ENCODE data around the gene PCGF3.

PCGF3 gene

DNA sequence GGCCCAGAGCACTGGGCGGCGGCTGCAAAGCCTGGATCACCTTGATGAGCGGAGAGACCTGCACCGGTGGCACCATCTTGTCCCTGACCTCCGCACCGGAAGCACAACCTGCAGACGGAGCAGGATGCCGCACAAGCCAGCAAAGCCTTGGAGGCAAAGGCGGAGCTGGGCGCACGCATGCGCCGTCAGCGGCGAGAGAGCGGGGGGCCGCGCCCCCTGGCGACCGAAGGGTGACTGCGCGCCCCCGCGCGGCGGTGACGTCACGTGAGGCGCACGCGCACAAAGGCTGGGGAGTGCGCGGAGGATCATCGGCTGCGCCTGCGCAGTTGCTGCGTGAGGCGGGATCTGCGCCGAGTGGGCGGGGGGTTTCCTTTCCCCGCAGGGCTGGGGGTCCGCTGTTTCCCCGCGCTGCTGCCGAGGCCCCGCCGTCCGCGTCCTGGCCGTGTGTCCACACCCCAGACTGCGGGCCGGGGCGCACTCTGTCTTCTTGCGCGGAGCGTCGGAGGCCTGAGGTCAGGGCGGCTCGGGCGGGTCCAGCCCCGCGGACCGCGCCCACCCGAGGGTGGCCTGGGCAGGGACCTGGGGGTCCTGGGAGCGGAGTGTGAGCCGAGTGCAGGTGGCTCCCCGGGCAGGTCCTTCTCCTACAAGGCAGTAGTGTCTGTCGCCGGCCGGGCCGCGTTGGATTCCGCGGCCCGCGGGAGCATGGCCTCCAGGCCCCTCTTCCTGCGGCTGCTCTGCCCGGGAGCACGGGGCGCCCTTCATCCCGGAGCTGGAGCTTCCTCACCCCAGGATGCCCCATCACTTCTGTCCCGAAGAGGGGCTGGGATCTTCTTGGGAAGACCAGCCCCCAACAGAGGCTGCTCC, 31.2 kb upstream of the PCGF3 start, which contains the start of the genes ATP5ME and MYL5 (continued):
- TF ChIP-seq ZNF510 (tag by site-specific recombination; IDR thresholded peaks at IDR 0.05; ENCODE audit: insufficient replicate concordance) = no peak
- no peak for TF ChIP-seq SALL2 (tag by site-specific recombination; IDR thresholded peaks at IDR 0.05; ENCODE audit: borderline replicate concordance)
- no peak for TF ChIP-seq ZFP41 (tag by site-specific recombination; IDR thresholded peaks at IDR 0.05; ENCODE audit: borderline replicate concordance)
- no peak for TF ChIP-seq ZNF138 (tag by site-specific recombination; IDR thresholded peaks at IDR 0.05; ENCODE audit: borderline replicate concordance)
- TF ChIP-seq SP3 (tag by site-specific recombination; IDR thresholded peaks at IDR 0.05) = peak; percentile 67
- no peak; the same call in 1 of the 2 replicates for TF ChIP-seq IKZF3 (tag by site-specific recombination; IDR thresholded peaks at IDR 0.05)
- no peak for TF ChIP-seq ZNF624 (tag by site-specific recombination; IDR thresholded peaks at IDR 0.05)
- peak; percentile 48; the same call in 1 of the 2 replicates for TF ChIP-seq KLF7 (tag by site-specific recombination; IDR thresholded peaks at IDR 0.05; ENCODE audit: borderline replicate concordance)
- no peak for TF ChIP-seq ZNF350 (tag by site-specific recombination; IDR thresholded peaks at IDR 0.05)
- TF ChIP-seq ZNF394 (tag by site-specific recombination; IDR thresholded peaks at IDR 0.05; ENCODE audit: borderline replicate concordance) = no peak
- TF ChIP-seq ZBTB20 (tag by site-specific recombination; IDR thresholded peaks at IDR 0.05) = peak; percentile 56; the same call in 1 of the 2 replicates
- no peak for TF ChIP-seq BCL11A (tag by site-specific recombination; IDR thresholded peaks at IDR 0.05; ENCODE audit: low read depth)
- peak; percentile 62; the same call in 1 of the 2 replicates for TF ChIP-seq ZIC2 (tag by site-specific recombination; IDR thresholded peaks at IDR 0.05)
- TF ChIP-seq ZNF121 (tag by site-specific recombination; IDR thresholded peaks at IDR 0.05) = no peak
- no peak for TF ChIP-seq ZNF433 (tag by site-specific recombination; IDR thresholded peaks at IDR 0.05; ENCODE audit: low read depth)
- no peak for TF ChIP-seq ZNF837 (tag by site-specific recombination; IDR thresholded peaks at IDR 0.05)
- no peak for TF ChIP-seq SCRT2 (tag by site-specific recombination; IDR thresholded peaks at IDR 0.05)
- peak; percentile 92 for TF ChIP-seq KLF9 (tag by site-specific recombination; IDR thresholded peaks at IDR 0.05; ENCODE audit: low read depth)
- TF ChIP-seq ZNF792 (tag by site-specific recombination; IDR thresholded peaks at IDR 0.05) = no peak
- TF ChIP-seq, protein P1, sequence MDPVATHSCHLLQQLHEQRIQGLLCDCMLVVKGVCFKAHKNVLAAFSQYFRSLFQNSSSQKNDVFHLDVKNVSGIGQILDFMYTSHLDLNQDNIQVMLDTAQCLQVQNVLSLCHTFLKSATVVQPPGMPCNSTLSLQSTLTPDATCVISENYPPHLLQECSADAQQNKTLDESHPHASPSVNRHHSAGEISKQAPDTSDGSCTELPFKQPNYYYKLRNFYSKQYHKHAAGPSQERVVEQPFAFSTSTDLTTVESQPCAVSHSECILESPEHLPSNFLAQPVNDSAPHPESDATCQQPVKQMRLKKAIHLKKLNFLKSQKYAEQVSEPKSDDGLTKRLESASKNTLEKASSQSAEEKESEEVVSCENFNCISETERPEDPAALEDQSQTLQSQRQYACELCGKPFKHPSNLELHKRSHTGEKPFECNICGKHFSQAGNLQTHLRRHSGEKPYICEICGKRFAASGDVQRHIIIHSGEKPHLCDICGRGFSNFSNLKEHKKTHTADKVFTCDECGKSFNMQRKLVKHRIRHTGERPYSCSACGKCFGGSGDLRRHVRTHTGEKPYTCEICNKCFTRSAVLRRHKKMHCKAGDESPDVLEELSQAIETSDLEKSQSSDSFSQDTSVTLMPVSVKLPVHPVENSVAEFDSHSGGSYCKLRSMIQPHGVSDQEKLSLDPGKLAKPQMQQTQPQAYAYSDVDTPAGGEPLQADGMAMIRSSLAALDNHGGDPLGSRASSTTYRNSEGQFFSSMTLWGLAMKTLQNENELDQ (tag by site-specific recombination; IDR thresholded peaks at IDR 0.05; ENCODE audit: low read depth) = no peak
- no peak for TF ChIP-seq ZFP3 (tag by site-specific recombination; IDR thresholded peaks at IDR 0.05; ENCODE audit: low read depth)
- no peak for TF ChIP-seq ZNF549 (tag by site-specific recombination; IDR thresholded peaks at IDR 0.05)
- peak; percentile 59 for TF ChIP-seq EGR2 (tag by site-specific recombination; IDR thresholded peaks at IDR 0.05; ENCODE audit: low read depth)
- no peak for TF ChIP-seq ZNF302 (tag by site-specific recombination; IDR thresholded peaks at IDR 0.05; ENCODE audit: low read depth)
- 0 out of 2 replicates have a peak, but pooled peaks have one; percentile 17 for TF ChIP-seq ZBTB7A (tag by site-specific recombination; IDR thresholded peaks at IDR 0.05; ENCODE audit: low read depth)
- no peak for TF ChIP-seq ZNF239 (tag by site-specific recombination; IDR thresholded peaks at IDR 0.05)
- TF ChIP-seq, protein P2, sequence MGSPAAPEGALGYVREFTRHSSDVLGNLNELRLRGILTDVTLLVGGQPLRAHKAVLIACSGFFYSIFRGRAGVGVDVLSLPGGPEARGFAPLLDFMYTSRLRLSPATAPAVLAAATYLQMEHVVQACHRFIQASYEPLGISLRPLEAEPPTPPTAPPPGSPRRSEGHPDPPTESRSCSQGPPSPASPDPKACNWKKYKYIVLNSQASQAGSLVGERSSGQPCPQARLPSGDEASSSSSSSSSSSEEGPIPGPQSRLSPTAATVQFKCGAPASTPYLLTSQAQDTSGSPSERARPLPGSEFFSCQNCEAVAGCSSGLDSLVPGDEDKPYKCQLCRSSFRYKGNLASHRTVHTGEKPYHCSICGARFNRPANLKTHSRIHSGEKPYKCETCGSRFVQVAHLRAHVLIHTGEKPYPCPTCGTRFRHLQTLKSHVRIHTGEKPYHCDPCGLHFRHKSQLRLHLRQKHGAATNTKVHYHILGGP (tag by site-specific recombination; IDR thresholded peaks at IDR 0.05) = no peak
- no peak for TF ChIP-seq FEZF1 (tag by site-specific recombination; IDR thresholded peaks at IDR 0.05)
- TF ChIP-seq, protein P3, sequence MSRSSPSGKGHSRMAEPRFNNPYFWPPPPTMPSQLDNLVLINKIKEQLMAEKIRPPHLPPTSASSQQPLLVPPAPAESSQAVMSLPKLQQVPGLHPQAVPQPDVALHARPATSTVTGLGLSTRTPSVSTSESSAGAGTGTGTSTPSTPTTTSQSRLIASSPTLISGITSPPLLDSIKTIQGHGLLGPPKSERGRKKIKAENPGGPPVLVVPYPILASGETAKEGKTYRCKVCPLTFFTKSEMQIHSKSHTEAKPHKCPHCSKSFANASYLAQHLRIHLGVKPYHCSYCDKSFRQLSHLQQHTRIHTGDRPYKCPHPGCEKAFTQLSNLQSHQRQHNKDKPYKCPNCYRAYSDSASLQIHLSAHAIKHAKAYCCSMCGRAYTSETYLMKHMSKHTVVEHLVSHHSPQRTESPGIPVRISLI (tag by site-specific recombination; IDR thresholded peaks at IDR 0.05) = no peak
- TF ChIP-seq, protein P4, sequence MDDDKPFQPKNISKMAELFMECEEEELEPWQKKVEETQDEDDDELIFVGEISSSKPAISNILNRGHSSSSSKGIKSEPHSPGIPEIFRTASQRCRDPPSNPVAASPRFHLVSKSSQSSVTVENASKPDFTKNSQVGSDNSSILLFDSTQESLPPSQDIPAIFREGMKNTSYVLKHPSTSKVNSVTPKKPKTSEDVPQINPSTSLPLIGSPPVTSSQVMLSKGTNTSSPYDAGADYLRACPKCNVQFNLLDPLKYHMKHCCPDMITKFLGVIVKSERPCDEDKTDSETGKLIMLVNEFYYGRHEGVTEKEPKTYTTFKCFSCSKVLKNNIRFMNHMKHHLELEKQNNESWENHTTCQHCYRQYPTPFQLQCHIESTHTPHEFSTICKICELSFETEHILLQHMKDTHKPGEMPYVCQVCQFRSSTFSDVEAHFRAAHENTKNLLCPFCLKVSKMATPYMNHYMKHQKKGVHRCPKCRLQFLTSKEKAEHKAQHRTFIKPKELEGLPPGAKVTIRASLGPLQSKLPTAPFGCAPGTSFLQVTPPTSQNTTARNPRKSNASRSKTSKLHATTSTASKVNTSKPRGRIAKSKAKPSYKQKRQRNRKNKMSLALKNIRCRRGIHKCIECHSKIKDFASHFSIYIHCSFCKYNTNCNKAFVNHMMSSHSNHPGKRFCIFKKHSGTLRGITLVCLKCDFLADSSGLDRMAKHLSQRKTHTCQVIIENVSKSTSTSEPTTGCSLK (tag by site-specific recombination; IDR thresholded peaks at IDR 0.05) = no peak
- TF ChIP-seq, protein P5, sequence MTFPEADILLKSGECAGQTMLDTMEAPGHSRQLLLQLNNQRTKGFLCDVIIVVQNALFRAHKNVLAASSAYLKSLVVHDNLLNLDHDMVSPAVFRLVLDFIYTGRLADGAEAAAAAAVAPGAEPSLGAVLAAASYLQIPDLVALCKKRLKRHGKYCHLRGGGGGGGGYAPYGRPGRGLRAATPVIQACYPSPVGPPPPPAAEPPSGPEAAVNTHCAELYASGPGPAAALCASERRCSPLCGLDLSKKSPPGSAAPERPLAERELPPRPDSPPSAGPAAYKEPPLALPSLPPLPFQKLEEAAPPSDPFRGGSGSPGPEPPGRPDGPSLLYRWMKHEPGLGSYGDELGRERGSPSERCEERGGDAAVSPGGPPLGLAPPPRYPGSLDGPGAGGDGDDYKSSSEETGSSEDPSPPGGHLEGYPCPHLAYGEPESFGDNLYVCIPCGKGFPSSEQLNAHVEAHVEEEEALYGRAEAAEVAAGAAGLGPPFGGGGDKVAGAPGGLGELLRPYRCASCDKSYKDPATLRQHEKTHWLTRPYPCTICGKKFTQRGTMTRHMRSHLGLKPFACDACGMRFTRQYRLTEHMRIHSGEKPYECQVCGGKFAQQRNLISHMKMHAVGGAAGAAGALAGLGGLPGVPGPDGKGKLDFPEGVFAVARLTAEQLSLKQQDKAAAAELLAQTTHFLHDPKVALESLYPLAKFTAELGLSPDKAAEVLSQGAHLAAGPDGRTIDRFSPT (tag by site-specific recombination; IDR thresholded peaks at IDR 0.05) = no peak
